ENCODE data around the gene KIF3B. TPM values are rescaled to one million over a fixed set of nuclear protein-coding genes. Genes with fewer than 3 reads are reported as not detected.
A peak's percentile ranks its signal among the peaks of the same experiment; 100 is the strongest.

Gene KIF3B
- total RNA-seq, 1 donor from 2014 or later: 20.1 TPM

- intact Hi-C loops (cut with DNase I): loop anchor here (2.0 kb wide), 3 partner anchors 83 to 251 kb away; partner anchors contain the start of genes KIF3B and TM9SF4
- no peaks in the 10 kb centered on the region for H3K27me3 ChIP-seq
- peaks cover 0 to 24% of the 10 kb centered on the region in 2 donors for H3K4me1 ChIP-seq
- H3K9me3 ChIP-seq: no peaks in the 10 kb centered on the region
- no peaks in the 10 kb centered on the region for H3K36me3 ChIP-seq
- H3K4me3 ChIP-seq: peak overlapping the region; percentile 70 to 77
- TF ChIP-seq CTCF (IDR thresholded peaks at IDR 0.05): no peak
- H3K27ac ChIP-seq: peak overlapping the region; percentile 96
- no peak for DNase-seq (ENCODE audit: low spot score in 2 of 2)
Measured at GRCh38 chr20:32359633-32360332, 82.3 kb downstream of the KIF3B start.

- Histone ChIP-seq H3K27me3 (no peaks in the 10 kb centered on the region), H3K27ac (peak overlapping the region; percentile 96), H3K36me3 (no peaks in the 10 kb centered on the region), H3K4me3 (peak overlapping the region; percentile 70 to 77), H3K9me3 (no peaks in the 10 kb centered on the region), H3K4me1 (peaks cover 0 to 24% of the 10 kb centered on the region in 2 donors)
- intact Hi-C loops (cut with DNase I): no loop called here
- no peak for TF ChIP-seq CTCF (IDR thresholded peaks at IDR 0.05)
- no peak for DNase-seq (ENCODE audit: low spot score in 2 of 2)
Measured at GRCh38 chr20:32360333-32360634, 82.8 kb downstream of the KIF3B start.

- DNase-seq (ENCODE audit: low spot score in 2 of 2): no peak
- H3K36me3 ChIP-seq: no peaks in the 10 kb centered on the region
- H3K27ac ChIP-seq: peak overlapping the region in 1 of 2 donors; percentile 5
- H3K4me3 ChIP-seq: no peak overlapping the region
- intact Hi-C loops (cut with DNase I): no loop called here
- no peaks in the 10 kb centered on the region for H3K27me3 ChIP-seq
- no peaks in the 10 kb centered on the region for H3K9me3 ChIP-seq
- TF ChIP-seq CTCF (IDR thresholded peaks at IDR 0.05): no peak
- H3K4me1 ChIP-seq: peaks cover 0 to 28% of the 10 kb centered on the region in 2 donors
Measured at GRCh38 chr20:32362901-32363364, 85.5 kb downstream of the KIF3B start.

GRCh38 chr20:32363492-32363891 is 86.0 kb downstream of the KIF3B start:
- Histone ChIP-seq H3K4me3 (no peak overlapping the region), H3K27me3 (no peaks in the 10 kb centered on the region), H3K36me3 (no peaks in the 10 kb centered on the region), H3K4me1 (peaks cover 0 to 28% of the 10 kb centered on the region in 2 donors), H3K27ac (peak overlapping the region in 1 of 2 donors; percentile 5), H3K9me3 (no peaks in the 10 kb centered on the region)
- no peak for DNase-seq (ENCODE audit: low spot score in 2 of 2)
- intact Hi-C loops (cut with DNase I): no loop called here
- no peak for TF ChIP-seq CTCF (IDR thresholded peaks at IDR 0.05)

GRCh38 chr20:32364554-32365208 is 87.2 kb downstream of the KIF3B start:
- no peaks in the 10 kb centered on the region for H3K9me3 ChIP-seq
- H3K36me3 ChIP-seq: peaks cover 0 to 3% of the 10 kb centered on the region in 2 donors
- H3K4me1 ChIP-seq: peaks cover 0 to 28% of the 10 kb centered on the region in 2 donors
- H3K4me3 ChIP-seq: no peak overlapping the region
- intact Hi-C loops (cut with DNase I): no loop called here
- DNase-seq (ENCODE audit: low spot score in 2 of 2): no peak
- H3K27me3 ChIP-seq: no peaks in the 10 kb centered on the region
- H3K27ac ChIP-seq: no peak overlapping the region
- TF ChIP-seq CTCF (IDR thresholded peaks at IDR 0.05): no peak
